Caki2 (cell line): ENCODE results near the gene THAP10. TPM values are rescaled to one million over a fixed set of nuclear protein-coding genes. Genes with fewer than 3 reads are reported as not detected.
A peak's percentile ranks its signal among the peaks of the same experiment; 100 is the strongest.

Experiments
- DNase-seq: peaks from one replicate; pipeline ENCODE4 v3.0.0-alpha.2; 2015; ENCODE audit warnings: low read depth
- in situ Hi-C: cut with HindIII; loops from 2 replicates; pipeline ENCODE4 v1.10.0; 2016; ENCODE audit warnings: low sequenced_read_pairs, low pct_unique_long_range_greater_than_20kb, mixed read lengths
- total RNA-seq: library from RNA; depleted of rRNA; stranded (reverse); fragments of >200 nt; shearing (Covaris generic); gene quantifications from 2 replicates; pipeline ENCODE4 v1.2.3, GENCODE V29; 2014; ENCODE audit warnings: low replicate concordance

Gene THAP10
- total RNA-seq, 1 experiment from 2014 or later = 11.1 TPM

DNA sequence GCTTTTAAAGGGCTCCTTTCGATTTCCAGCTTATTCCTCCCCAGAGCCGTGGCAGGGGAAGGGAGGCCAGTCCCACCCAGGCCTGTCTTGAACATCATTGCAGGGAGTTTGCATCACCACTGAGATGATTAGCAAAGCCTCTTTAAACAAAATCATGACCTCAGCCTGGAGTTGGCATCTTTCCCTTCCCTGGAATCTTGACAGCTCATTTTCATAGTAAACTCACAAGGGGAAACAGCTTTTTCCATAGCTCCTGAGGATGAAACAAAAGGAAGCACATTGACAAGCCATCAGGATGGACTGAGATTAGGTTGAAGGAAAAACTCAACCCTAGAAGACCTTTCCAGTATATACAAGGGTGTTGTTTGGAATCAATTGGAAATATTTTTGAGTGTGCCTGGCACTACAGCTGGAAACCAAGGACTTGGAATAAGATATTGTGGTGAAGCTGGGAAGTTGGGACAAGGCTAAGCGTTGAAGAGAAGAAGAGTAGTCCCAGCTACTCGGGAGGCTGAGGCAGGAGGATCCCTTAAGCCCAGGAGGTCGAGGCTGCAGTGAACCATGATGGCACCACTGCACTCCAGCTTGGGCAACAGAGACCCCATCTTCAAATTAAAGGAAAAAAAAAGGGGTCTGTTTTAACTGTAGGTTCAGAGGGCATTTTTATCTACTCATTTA lies 35.2 kb downstream of the THAP10 start:
- in situ Hi-C loops = no loop called here
- peak; percentile 67 for DNase-seq

DNA sequence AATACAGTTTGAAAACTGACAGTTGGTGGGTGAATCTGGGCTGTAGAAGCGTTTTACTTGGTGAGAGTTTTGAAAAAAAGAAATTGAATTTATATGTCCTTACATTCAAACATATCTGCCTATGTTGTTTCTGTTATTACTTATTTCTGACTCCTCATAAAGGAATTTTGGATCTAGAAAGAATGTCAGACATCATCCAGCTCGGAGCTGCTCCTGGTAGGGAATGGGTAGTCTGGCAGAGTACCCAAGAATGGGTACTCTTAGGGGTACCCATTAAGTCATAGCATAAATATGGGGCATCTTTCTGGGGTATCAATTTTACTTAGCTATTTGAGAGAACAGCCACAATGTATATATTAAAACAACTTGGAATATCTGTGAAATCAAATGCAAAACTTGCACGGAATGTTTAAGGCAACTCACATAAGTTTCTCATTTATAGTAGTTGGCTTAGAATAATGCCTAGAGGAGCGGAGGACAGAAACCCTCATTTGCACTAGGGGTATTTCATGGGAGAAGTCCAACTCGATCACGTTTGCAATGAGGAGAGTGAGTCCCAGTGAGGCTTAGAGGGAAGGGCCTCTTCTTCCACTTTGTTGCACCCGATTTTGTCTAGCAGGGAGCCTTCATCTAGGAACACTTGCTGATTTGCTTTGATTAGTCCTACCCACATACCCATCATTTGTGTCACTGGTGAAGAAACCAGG lies 35.9 kb downstream of the THAP10 start:
- no peak for DNase-seq
- in situ Hi-C loops = no loop called here

DNA sequence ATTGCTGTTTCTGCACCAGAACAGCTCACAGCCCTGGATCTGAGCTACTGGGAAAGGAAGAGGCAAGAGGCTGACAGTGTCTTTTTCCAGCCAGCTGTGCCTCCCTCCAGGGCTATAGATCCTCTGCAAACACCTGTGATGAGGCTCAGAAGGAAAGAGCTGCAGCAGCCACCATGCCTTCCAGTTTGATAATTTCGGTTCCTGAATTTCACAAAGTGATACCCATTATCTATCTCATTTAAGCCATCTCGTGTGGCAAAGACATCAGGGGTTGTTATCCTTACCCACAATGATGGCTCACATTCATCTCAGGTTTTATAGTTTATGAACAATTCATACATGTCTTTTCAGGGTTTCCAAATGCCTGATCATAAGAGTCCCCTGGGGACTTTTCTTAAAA lies 36.5 kb downstream of the THAP10 start:
- DNase-seq = no peak
- in situ Hi-C loops = no loop called here

DNA sequence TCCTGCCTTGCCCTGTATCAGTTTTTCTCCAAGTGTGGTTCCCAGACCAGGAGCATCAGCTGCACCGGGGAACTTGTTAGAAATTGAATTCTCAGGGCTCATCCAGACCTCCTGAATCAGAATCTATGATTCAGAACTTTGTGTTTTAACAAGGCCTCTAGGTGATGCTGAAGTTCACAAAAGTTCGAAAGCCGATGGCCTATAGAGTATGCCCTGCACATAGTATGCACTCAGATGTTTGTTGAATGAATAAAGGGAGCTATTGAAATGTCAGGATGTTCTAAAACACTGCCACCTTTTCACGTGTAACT lies 37.6 kb downstream of the THAP10 start:
- peak; percentile 36 for DNase-seq
- in situ Hi-C loops = no loop called here

DNA sequence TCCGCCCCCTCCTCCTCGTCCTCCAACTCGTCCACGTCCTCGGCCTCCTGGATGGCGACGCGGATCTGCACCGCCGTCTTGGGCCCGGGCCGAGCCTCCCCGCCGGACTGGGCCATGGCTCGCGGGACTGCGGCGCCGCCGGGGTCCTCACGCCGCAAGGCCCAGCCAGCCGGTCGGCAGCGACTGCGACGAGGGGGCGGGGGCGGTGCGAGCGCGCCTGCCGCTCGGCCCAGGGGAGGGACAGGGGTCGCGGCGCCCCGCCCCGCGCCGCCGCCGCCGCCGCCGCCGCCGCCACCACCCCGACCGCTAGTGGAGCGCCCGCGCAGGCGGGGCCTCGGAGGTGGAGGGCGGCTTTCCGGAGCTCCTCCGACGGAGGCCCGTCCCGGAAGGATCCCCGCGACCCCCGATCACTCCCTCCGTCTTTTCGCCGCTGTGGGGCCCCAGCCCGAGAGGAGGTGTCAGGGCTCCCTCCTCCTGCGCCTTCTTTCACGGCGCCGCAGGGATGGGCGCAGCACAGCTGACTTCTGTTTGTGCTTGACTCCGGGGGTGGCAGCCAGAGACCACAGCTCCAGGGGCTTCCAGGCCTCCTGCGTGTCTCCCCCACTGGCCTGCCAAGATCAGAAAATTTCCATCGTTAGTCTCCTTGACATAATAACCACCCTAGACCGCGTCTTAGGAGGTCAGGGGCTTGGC lies 38.1 kb downstream of the THAP10 start, which contains the start of gene LARP6:
Gene LARP6 (minus strand): TSS at position 185 of the 693 bp plus-strand sequence. CDS start 69 bp downstream, at position 116.
- peak; percentile 54 for DNase-seq
- in situ Hi-C loops = no loop called here

DNA sequence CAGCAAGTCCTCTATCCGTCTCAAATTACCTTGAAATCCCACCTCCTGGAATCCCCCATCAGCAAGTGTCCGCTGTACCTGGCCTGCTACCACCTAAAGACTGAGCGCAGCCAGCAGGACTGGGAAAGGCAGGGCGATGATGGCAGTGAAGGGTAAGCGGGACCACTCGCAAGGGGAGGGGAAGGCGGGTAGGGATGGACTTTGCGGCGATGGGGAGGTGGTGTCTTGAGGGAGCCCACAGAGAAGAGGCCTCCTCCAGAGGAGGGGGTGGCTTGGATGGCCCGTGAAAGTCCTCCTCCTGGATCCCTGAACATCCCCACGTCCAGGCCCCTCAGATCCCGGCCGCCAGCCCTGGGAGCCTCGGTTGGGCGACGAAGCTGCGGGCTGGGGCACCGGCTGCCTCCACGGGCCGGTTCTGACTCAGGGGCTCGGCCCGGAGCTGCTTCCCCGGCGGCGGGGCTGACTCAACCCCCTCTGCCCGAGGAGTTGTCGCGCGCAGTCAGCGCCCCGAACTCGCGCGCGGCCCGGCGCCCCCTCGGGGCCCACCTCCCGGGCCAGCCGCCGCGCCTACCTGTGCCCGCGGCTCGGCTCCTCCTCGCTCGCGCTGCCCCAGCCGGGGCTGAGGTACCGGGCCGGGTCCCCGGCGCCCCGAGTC lies 38.8 kb downstream of the THAP10 start:
- peak; percentile 50 for DNase-seq
- in situ Hi-C loops = no loop called here

DNA sequence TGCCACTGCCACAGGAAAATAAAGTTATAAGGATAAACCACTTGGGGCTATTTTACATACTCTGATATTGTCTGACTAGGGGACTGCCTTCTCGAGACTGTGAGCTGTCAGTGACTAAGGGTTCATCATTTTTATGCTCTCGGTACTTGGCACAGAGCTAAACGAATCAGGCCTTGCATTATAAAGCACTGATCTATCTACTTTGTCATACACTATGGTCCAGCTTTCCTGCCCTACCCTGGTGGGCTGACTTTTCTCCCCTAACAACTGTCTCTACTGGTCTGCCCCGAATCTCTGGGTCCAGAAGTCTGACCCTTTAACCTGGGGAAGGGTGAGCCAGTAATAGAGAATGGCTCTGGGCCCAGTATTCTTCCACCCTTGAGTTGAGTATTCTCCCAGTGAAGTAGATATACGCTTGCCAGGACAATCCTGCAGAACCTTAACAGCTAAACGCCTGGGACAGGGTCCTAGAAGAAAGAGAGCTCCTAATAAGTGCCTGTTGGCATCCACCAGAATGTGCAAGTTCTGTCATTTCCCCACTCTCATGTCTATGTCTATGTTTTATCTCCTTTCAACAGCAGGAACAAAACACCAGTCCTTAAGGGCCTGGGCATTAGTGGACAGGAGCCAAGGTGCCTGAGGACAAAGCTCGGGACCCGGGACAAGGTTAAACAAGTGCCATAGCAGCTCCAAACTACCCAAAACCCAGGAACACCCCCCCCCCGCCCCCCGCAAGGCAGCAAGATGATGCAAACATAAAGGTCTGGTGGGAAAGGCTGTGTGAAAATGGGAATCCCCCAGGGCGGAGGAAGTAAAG lies 39.5 kb downstream of the THAP10 start:
- in situ Hi-C loops = no loop called here
- no peak for DNase-seq

DNA sequence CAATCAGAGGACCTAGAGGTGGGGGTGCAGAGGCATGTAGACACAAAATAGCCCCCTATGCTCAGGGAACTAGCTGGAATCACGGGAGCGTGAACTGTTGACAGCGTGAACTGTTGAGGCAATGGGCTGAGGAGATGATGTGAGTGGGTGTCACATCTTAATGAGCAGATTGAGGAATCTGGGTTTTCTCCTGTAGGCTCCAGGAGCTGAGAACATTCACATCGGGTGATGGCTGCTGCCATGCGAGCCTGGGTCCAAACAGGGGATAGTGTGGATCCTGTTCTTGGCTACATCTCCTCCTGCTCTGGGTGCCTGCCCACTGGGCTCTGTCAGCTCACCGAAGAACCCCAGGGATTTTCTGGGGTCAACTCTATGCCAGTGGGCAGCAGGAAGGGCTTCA lies 40.3 kb downstream of the THAP10 start:
- in situ Hi-C loops = no loop called here
- no peak for DNase-seq

DNA sequence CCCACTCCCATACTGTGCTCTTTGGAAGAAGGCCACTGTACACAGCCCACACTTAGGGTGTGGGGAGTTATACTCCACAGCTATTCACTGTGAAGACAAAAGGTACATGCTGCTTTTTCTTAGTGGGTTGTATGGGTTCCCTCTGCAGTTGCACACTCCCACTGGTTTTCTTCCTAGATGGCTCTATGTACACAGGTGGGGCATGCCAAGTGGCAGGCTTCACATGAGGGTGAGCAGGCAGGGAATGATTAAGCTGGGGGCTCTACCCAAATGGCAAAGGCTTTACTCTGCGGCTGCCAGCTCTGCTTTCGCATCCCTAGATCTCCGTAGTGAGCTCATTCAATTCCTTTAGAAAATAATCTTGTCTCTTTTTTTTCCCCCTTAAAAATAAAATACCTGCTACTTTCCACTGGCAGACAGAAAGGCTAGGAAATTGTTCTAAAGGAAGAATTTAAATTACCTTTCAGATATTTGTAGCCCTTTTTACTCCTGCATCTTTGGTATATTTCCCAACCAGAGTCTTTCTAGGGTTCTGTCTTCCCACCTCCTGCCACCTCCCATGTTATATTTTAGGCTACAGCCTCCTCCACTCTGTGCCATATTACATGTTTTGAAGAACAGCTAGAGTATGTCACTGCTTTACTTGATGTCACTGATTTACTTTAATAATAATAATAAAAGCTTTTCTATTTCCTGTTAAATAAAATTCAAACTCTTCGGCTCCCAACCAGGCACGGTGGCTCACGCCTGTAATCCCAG lies 46.5 kb downstream of the THAP10 start:
- DNase-seq = no peak
- in situ Hi-C loops = no loop called here

DNA sequence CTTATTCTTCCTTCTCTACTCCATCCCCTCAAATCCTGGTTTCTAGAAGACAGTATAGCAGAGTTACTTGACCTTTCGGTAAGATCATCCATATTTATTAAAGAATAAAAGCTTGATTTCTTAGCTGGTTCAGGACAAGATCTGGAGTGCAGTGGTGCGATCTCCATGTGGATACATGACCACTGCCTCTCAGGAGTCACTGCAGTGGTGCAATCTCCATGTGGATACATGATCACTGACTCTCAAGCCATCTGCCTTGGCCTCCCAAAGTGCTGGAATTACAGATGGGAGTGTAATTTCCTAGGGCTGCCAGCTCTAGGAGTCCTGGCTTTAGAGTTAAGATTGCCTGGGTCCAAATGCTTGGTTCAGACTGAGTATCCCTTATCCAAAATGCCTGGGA lies 54.8 kb downstream of the THAP10 start:
- in situ Hi-C loops = no loop called here
- DNase-seq = no peak

DNA sequence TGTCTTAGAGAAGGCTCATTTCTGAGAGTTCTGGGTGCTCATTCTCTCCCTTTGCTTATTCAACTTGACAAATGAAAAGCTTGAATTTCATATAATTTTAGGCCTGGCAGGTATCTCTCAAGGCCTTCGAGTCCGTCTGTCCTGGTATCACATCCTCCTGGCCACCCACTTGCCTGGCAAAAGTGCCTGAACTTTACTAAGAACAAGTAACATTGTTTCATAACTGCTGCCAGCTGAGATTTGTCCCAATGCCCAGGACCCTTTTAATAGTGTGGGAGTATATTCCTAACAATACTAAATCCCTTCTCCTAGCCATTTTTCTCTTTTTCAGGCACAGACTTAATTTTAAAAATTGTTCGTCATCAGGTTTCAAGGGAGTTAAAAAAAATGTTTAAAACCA lies 56.4 kb downstream of the THAP10 start:
- DNase-seq = no peak
- in situ Hi-C loops = no loop called here

DNA sequence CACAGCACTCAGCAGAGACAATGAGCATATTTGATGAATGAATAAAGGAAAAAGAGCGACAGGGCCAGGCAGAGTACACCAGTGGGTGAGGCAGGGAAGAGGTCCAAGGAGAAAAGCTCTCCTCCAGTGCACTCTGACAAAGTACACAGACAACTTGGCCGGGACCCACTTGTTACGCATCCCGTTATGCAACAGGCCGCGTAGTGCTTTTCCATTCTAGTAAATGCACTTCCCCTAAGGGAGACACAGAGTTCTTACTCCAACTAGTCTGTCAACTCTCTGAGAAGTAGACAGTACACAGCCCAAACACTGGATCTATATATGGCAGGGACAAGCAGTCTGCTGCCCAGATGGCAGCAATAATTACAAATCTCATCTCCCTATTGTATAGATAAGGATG lies 56.8 kb downstream of the THAP10 start:
- in situ Hi-C loops = no loop called here
- no peak for DNase-seq

DNA sequence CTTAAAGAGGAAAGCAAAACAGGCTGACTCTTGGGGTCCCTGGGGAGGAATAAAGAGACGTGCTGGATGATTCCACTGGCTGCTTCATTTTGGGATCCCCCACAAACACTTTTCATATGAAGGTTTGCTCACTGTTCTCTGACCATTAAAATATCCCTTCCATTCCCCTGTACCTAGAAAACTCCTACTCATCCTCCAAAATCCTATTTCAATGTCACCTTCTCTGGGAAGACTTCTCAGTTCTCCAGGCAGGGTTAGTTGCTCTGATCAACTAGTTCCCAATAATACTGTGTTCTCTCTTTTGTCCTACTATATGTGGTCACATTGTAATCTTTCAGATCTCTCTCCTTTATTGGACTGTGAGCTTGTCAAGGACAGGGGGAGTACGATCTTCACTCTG lies 57.2 kb downstream of the THAP10 start:
- in situ Hi-C loops = no loop called here
- DNase-seq = no peak

DNA sequence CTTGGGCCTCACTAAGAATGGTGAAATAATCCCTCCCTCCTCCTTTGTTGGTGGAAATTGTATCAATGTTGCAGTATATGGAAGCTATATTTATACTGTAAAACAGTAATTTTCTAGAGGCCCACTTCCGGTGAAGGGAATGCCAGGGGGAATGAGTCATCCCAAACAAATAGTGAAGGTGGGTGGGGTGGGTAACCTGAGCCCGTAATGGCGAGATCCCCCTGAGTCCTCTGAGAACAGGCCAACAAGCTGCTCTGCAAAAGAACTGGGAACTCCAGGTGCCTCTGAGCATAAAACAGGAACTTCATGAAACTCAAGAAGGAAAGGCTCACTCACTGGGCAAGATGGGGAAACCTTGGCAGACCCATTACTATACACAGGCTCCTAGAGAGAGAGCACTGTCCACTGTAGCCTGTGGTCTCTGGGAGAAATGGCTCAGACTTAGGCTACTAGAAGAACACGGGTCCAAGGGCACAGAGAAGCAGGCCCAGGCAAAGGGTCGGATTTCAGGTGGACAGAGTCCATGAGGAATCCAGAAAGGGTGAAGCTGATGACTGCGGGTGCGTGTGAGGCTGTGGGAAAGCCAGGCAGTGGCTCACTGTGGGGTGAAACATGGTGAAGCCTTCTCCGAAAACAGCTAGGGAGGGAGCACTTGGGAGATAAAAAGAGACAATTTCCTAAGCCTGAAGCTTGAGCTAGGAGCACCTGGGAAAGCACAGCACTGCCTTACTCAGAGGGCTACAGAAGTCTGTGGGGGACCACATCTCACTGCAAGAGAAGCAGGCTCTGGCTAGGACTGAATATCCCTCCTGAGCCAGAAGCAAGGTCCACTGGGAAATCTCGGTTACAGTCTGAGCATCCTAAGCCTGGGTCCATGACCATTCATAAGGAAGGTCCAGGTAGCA lies 58.1 kb downstream of the THAP10 start:
- in situ Hi-C loops = no loop called here
- DNase-seq = no peak

DNA sequence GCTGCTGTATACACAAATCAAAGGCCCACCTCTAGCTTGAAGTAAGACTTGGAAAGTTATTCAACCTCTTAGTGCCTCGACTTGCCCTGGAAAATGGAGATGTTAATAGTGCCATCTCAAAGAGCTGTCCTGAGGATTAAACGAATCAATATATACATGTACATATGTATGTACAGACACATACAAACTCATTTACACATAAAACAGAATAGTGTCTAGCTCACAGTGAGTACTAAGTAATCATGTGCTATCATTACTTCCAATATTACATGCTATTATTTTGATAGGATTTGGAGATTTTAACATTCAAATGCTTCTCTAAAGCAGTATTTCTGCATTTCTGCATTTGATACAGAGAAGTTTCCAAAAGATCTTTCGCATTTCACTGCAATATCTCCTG lies 58.8 kb downstream of the THAP10 start:
- in situ Hi-C loops = no loop called here
- DNase-seq = no peak

DNA sequence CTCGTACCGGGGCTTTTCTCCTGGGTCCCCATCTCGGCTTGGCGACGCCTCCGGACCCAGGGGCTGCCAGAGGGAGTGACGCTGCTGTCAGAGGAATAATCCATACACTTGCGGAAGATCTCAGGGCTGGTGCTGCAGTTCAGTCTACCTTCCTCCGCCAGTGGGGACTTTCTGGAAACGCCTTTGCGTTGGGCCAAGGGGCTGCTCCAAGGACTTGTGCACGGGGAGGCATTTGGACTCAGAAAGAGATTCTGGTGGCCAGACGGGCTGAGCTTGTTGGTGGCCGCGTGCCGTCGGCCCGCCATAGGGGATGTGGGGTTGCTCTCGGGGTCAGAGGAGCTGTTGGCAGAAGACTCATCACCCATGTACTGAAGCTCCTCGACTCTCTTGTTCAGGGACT lies 60.1 kb downstream of the THAP10 start:
- in situ Hi-C loops = no loop called here

More for the DNA sequence above, 60.1 kb downstream of the THAP10 start:
- no peak for DNase-seq
